ENCODE data around the gene DLGAP4.

DLGAP4 gene

GRCh38 chr20:36399147-36399968 lies 93.2 kb downstream of the DLGAP4 start:
- H3K27ac ChIP-seq = no peak overlapping the region
- TF ChIP-seq ZFX (IDR thresholded peaks at IDR 0.05; ENCODE audit: borderline replicate concordance) (no peak), CTCF (IDR thresholded peaks at IDR 0.05) (peak; percentile 74)

- H3K27ac ChIP-seq = no peak overlapping the region
- peak; percentile 26 for TF ChIP-seq CTCF (IDR thresholded peaks at IDR 0.05)
- TF ChIP-seq ZFX (IDR thresholded peaks at IDR 0.05; ENCODE audit: borderline replicate concordance) = no peak
Observed at GRCh38 chr20:36399969-36400545, 93.9 kb downstream of the DLGAP4 start.

- no peak for TF ChIP-seq CTCF (IDR thresholded peaks at IDR 0.05)
- no peak for TF ChIP-seq ZFX (IDR thresholded peaks at IDR 0.05; ENCODE audit: borderline replicate concordance)
- no peak overlapping the region for H3K27ac ChIP-seq
Observed at GRCh38 chr20:36400909-36401735, 95.0 kb downstream of the DLGAP4 start.

GRCh38 chr20:36402708-36403107 lies 96.6 kb downstream of the DLGAP4 start:
- TF ChIP-seq CTCF (IDR thresholded peaks at IDR 0.05) (no peak), ZFX (IDR thresholded peaks at IDR 0.05; ENCODE audit: borderline replicate concordance) (no peak)
- no peak overlapping the region for H3K27ac ChIP-seq

GRCh38 chr20:36404435-36404978 lies 98.4 kb downstream of the DLGAP4 start:
- TF ChIP-seq CTCF (IDR thresholded peaks at IDR 0.05) = no peak
- no peak for TF ChIP-seq ZFX (IDR thresholded peaks at IDR 0.05; ENCODE audit: borderline replicate concordance)
- H3K27ac ChIP-seq = no peak overlapping the region

- H3K27ac ChIP-seq = no peak overlapping the region
- TF ChIP-seq CTCF (IDR thresholded peaks at IDR 0.05) (no peak), ZFX (IDR thresholded peaks at IDR 0.05; ENCODE audit: borderline replicate concordance) (no peak)
Observed at GRCh38 chr20:36405255-36405654, 99.1 kb downstream of the DLGAP4 start.
